Measurements from ENCODE around the gene FZD2. TPM values are rescaled to one million over a fixed set of nuclear protein-coding genes. Genes with fewer than 3 reads are reported as not detected.

FZD2 gene
- total RNA-seq, 2 experiments from 2014 or later = not detected

DNA sequence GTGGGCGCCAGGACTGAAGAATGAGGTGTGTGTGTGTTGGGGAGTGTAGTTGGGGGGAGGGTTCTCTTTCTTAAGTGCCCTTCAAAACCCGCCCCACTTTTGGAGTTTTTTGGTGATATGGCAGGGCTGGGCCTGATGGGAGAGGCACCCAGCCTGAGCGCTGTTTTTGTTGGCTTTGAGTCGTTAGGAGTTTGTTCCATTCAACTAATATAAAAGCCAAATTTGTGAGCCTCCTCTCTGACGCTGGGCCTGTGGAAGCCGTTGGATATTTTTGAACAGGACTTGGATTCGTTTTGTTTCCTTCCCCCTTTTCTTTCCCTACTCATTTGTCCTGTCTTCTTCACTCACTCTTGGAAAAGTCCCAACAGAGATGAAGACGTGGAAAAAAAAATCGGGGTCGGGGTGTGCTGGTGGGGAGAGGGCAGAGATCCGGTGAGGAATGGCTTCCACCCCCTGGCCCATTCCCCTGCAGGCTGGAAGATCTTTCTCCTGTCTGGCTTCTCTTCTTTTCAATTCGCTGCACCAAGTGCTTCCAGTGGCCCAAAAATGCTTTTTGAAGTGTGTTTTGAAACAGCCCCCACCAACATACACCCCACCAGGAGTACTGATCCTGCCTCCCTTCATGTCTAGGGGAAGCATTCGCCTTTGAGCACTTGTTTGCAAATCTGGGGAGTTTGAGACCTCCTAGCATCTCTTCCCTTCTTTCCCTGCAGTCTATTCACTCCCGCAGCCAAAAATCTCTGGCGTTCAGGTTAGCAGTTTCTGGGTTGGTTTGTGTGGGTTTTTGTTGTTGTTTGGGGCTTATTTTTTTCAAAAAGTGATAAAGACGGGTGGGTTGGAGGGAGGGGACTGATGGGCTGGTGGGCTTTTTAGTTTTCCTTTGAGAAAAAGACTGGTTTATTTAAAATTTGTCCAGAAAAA, 2.6 kb downstream of the FZD2 start:
- Histone ChIP-seq H3K27me3 (ENCODE audit: control insufficient read depth in 1 of 2, insufficient read depth in 2 of 2, low read length in 2 of 2) (peaks cover 57 to 75% of the 10 kb centered on the region in 2 experiments), H3K4me3 (ENCODE audit: low read length) (no peak overlapping the region), H3K27ac (ENCODE audit: low read depth in 1 of 2, low read length in 2 of 2) (no peak overlapping the region), H3K4me1 (ENCODE audit: insufficient read depth, low read length) (peaks cover 27% of the 10 kb centered on the region), H3K9me3 (ENCODE audit: control insufficient read depth in 1 of 2, insufficient read depth in 1 of 2, low read length in 2 of 2) (peaks cover 0 to 12% of the 10 kb centered on the region in 2 experiments), H3K36me3 (ENCODE audit: insufficient read depth, low read length) (no peaks in the 10 kb centered on the region)
- Mint-ChIP-seq H3K27ac (no peak overlapping the region), H3K4me1 (ENCODE audit: low read depth) (peaks cover 18% of the 10 kb centered on the region), H3K9me3 (no peaks in the 10 kb centered on the region), H3K27me3 (peaks cover 92% of the 10 kb centered on the region), H3K4me3 (peak overlapping the region; percentile 30), H3K36me3 (ENCODE audit: low read depth) (no peaks in the 10 kb centered on the region)
- POLR2A ChIA-PET = no interaction called here
- DNase-seq (no peak), ATAC-seq (ENCODE audit: poor library complexity) (no peak)
- intact Hi-C loops (cut with DNase I, micrococcal nuclease) = no loop called here
- CTCF ChIA-PET = no interaction called here
- no peak for TF ChIP-seq CTCF (IDR thresholded peaks at IDR 0.05)

DNA sequence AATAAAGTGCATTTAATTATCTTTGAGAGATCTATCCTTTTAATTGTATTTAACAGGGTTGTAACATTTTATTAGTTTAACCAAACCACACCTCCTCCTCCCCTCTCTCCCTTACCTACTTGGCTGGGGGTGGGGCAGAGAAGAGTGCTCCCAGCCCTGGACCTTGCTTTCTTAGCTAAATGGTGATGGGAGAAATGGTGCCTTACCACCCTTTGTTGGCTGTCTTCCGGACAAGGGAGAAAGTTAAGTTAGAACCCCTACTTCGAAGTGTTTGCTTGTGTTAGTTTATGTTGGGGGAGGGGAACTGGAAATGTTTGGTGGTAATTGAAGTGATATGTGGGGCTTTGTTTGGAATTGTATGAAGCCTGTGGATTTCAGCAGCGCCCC, 3.9 kb downstream of the FZD2 start:
- ATAC-seq (ENCODE audit: poor library complexity) (no peak), DNase-seq (no peak)
- H3K9me3 Mint-ChIP-seq = no peaks in the 10 kb centered on the region
- ChIA-PET CTCF (no interaction called here), POLR2A (no interaction called here)
- no peak for TF ChIP-seq CTCF (IDR thresholded peaks at IDR 0.05)
- peaks cover 82% of the 10 kb centered on the region for H3K27me3 Mint-ChIP-seq
- Histone ChIP-seq H3K27ac (ENCODE audit: low read depth in 1 of 2, low read length in 2 of 2) (no peak overlapping the region), H3K36me3 (ENCODE audit: insufficient read depth, low read length) (no peaks in the 10 kb centered on the region), H3K9me3 (ENCODE audit: control insufficient read depth in 1 of 2, insufficient read depth in 1 of 2, low read length in 2 of 2) (peaks cover 12 to 20% of the 10 kb centered on the region in 2 experiments), H3K27me3 (ENCODE audit: control insufficient read depth in 1 of 2, insufficient read depth in 2 of 2, low read length in 2 of 2) (peaks cover 54 to 67% of the 10 kb centered on the region in 2 experiments), H3K4me1 (ENCODE audit: insufficient read depth, low read length) (peaks cover 22% of the 10 kb centered on the region), H3K4me3 (ENCODE audit: low read length) (no peak overlapping the region)
- no peak overlapping the region for H3K4me3 Mint-ChIP-seq
- intact Hi-C loops (cut with DNase I, micrococcal nuclease) = no loop called here
- H3K36me3 Mint-ChIP-seq (ENCODE audit: low read depth) = no peaks in the 10 kb centered on the region
- no peak overlapping the region for H3K27ac Mint-ChIP-seq
- H3K4me1 Mint-ChIP-seq (ENCODE audit: low read depth) = peaks cover 18% of the 10 kb centered on the region

- H3K4me3 ChIP-seq (ENCODE audit: low read length) = no peak overlapping the region
- Mint-ChIP-seq H3K36me3 (ENCODE audit: low read depth) (no peaks in the 10 kb centered on the region), H3K27me3 (peaks cover 65% of the 10 kb centered on the region), H3K27ac (no peak overlapping the region), H3K4me3 (no peak overlapping the region), H3K9me3 (no peaks in the 10 kb centered on the region), H3K4me1 (ENCODE audit: low read depth) (no peaks in the 10 kb centered on the region)
- peaks cover 12 to 16% of the 10 kb centered on the region in 2 experiments for H3K9me3 ChIP-seq (ENCODE audit: control insufficient read depth in 1 of 2, insufficient read depth in 1 of 2, low read length in 2 of 2)
- DNase-seq (no peak), ATAC-seq (ENCODE audit: poor library complexity) (no peak)
- no peaks in the 10 kb centered on the region for H3K4me1 ChIP-seq (ENCODE audit: insufficient read depth, low read length)
- intact Hi-C loops (cut with DNase I, micrococcal nuclease) = no loop called here
- no peak overlapping the region for H3K27ac ChIP-seq (ENCODE audit: low read depth in 1 of 2, low read length in 2 of 2)
- POLR2A ChIA-PET = no interaction called here
- CTCF ChIA-PET = no interaction called here
- H3K36me3 ChIP-seq (ENCODE audit: insufficient read depth, low read length) = no peaks in the 10 kb centered on the region
- peaks cover 39 to 46% of the 10 kb centered on the region in 2 experiments for H3K27me3 ChIP-seq (ENCODE audit: control insufficient read depth in 1 of 2, insufficient read depth in 2 of 2, low read length in 2 of 2)
- TF ChIP-seq CTCF (IDR thresholded peaks at IDR 0.05) = no peak
Observed at GRCh38 chr17:44564429-44564828, 7.1 kb downstream of the FZD2 start.
